ENCODE data around the gene RAB33B.

- TF ChIP-seq FOXA1 (IDR thresholded peaks at IDR 0.05), result no peak
- TF ChIP-seq L3MBTL2 (conservative IDR thresholded peaks at IDR 0.05), result no peak
Measured at GRCh38 chr4:139521754-139522401, 68.0 kb downstream of the RAB33B start.

Data from HEK293T (cell line).